GM19468 (cell line): ENCODE data around the gene GGTLC3.
"Not testable (repeated sequence)": the region's sequence is repeated elsewhere in the genome, so short reads cannot be mapped to it uniquely, and the experiment has no call there.

ENCODE experiments used
- ATAC-seq: cut with Tn5 transposase; IDR thresholded peaks from one replicate; pipeline ENCODE4 v1.9.1; 2021; ENCODE audit warnings: mild to moderate bottlenecking, moderate library complexity, moderate number of reproducible peaks; ENCODE audit not compliant: unreplicated experiment; ENCODE audit errors: extremely low read depth

The GGTLC3 gene

GRCh38 chr22:18518061-18518460 lies at the start of gene GGTLC3:
GGTLC3 (minus strand) TSS chr22:18518161; CDS start chr22:18517897, 264 bp downstream.
- ATAC-seq, result not testable (repeated sequence)

DNA sequence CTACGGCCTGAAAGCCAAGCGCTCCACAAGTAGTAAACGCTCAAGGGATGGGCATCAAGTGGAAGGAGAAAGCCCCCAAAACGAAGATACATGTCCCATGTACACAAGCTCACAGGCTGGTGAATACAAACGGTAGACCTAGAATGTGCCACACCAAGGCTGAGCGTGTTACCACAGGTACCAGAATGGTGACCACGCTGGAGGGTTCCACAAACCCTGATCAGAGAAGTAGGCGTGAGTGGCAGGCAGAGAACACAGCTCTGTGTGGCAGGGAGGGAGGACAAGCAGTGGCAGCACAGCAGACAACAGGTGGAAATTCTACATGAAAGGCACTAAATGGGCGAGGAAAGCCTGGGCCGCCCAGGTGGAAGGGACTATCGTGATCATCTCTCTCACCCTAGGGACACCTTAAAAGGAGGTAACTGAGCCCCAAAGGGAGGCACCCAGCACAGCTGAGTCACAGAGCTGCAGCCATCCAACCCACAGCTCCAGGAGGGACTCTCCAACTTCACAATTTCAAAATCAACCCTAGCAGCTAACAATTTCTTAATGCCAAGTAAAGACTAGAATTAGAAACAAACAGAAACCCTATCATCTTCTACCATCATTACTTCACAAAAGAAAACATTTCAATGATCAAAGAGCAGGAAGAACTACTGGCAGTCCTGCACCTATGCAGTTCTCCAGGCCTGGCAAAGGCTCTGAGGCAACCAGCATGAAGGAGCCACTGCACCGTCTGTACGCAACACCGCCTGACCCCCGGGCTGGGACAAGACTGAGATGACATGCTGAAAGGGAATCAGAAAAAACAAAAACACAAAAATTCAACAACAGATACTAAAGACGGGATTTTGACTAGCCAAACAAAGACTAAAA lies 42.4 kb upstream of the GGTLC3 start:
- ATAC-seq, result not testable (repeated sequence)

DNA sequence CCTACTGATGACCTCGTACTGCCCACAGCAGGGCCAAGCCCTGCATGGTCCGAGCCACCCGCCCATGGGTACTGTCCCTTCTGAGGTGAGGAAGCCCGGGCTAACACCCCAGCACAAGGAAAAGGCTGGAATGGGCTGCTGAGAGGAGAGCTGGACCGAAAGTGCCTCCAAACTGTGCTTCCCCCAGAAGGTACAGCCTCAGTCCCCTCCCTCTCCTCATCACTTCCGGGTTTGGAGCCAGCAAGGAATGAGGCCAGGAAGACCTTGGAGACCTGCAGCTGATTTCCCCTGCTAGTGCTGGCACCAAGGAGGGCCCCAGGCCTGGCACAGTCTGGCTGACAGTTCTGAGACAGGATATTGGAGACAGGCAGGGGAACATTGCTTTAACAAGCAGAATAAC lies 41.0 kb upstream of the GGTLC3 start:
- not testable (repeated sequence) for ATAC-seq

- ATAC-seq, result not testable (repeated sequence)
These were observed 40.6 kb upstream of the GGTLC3 start for GRCh38 chr22:18558516-18558915.

DNA sequence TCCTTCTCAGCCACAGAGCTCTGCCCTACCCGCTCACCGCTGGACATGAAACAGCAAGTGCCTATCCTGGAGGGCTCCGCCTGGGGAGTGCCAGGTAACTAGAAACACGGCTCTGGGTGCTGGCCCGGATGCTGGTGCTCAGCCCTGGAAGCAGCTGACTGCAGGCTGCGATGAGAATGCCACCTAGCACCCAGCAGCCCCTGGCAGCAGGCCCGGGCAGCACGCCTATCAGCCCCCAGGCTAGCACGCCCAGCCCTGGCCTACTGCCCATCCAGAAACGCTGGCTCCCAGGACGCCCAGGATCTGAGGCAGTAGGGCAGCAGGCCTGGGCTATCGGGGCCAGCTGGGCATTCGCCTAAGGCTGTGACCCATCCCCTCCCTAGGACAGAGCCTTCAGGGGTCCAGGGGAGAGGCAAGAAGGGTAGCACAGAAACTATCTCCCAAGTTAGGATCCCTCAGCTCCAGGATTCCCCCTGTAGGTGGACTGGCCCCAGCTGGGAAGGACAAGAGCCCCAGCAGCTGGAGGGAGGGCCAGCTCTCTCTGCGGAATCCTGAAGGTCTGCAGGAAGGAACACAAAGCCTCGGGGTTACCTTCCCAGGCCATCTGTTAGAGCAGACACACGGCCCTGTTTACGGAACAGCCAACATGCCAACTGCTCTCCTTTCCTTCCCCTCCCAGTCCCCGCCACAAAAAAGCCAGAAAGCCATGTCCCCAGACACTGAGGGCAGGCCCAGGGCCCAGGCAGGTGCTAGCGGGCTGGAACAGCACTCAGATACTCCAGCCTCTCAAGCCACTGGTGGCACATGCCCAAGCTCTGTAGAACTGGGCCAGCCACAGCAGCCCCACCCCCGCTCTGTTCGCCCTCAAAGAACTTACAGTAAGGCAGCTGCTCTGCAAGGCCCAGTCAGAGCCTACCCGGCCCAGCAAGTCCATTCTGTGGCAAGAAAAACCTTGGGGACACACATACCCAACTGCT lies 36.6 kb upstream of the GGTLC3 start:
- not testable (repeated sequence) for ATAC-seq

DNA sequence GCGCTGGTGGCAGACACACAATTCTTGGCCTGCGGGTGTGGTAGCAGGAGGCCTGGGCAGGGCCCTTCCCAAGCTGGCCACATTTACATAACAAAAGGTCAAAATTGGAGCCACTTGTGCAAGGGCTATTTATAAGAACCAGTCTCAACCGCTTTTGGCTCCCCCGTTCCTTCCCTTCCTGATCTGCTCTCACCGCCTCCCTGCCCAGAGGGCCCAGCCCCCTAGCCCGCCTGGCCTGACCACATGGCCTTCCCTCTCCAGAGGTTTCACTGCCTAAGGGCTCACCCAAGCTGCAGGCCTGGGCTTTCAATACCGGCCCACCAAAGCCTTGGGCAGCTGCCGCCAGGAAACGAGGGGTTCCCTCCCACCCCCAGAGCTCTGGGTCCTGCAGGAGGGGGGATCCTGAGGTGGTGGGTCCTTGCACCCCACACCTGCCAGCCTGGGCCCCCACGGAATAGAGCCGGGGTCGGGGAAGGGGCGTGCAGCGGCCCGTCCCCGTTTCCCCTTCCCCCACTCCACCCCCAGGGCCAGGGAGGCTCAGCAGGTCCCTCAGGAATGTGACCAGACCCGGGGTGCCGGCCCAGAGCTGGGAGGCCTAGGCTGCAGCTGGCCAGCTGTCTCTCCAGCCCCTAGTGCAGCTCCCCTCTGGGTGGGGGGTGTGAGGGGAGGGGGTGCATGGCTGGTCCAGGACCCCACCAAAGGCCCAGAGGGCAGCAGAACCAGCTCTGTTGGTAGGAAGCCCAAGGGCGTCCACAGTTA lies 35.1 kb upstream of the GGTLC3 start:
- ATAC-seq, result not testable (repeated sequence)

DNA sequence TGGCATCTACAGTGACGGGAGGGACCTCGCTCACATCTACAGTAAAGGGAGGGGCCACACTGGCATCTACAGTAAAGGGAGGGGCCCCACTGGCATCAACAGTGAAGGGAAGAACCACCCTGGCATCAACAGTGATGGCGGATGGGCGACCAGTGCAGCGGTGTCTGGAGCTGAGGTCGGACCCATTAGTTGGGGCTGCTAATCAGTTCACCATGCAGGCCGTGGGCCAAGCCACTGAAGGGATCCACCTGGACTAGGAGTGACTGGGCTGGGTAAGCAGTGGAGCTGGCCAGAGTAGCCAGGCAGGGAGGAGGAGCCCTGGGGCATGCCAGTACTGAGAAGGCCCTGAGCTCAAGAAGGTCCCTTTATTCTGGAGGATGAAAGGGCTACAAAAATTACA lies 33.1 kb upstream of the GGTLC3 start:
- not testable (repeated sequence) for ATAC-seq

DNA sequence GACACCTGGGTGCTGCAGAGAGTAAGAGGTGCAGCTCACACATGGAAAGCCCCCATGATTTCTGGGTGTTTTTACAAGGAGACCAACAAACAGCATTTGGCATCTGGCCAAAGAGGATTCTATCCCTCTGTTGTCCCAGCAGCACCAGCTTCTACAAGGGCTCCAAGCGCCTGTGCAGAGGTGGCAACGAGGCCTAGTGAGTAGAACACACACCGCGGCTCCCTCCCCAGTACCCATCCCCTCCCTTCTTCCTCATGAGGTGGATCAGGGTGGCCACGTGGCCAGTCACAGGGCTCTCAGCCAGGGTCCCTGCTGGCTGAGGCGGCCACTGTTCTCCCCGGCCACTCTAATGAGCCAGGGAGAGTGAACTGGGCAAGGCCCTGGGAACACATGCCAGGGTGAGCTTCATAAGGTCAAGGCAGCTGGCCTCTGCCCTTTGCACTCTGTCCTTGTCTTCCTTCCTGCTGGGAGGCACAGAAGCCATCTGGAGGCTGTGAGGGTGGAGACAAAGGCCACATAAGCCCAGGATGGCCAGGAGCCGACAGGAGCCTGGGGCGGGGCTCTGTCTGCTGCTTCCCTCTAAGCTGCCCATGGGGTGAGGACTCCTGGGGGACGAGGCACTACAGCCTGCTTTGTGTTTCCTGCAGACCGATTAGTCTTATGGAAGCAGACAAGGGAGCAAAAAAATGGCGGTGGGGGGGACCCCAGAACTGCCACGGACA lies 31.7 kb upstream of the GGTLC3 start:
- not testable (repeated sequence) for ATAC-seq

GRCh38 chr22:18544615-18545014 lies 26.7 kb upstream of the GGTLC3 start:
- not testable (repeated sequence) for ATAC-seq

DNA sequence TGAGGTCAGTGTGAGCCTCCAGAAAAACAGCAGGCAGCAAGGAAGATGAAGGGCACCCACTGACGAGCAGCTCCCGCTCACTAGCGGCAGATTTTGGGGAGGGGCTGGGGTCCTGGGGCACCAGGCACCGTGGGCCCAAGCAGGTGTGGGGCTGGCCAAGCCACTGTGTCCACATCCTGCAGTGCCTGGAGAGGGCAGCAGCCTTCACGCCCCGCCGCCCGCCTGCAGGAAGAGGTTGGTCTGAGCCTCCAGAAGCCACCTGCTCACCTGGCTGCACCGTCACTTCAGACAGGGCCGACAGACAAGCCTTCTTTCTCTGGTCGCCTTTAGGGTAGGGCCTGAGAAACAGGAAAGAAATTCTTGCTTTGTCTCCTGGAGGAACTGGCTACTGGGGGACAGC lies 25.4 kb upstream of the GGTLC3 start:
- not testable (repeated sequence) for ATAC-seq

GRCh38 chr22:18539994-18540393 lies 22.0 kb upstream of the GGTLC3 start:
- ATAC-seq, result not testable (repeated sequence)

- not testable (repeated sequence) for ATAC-seq
These were observed 16.4 kb upstream of the GGTLC3 start for GRCh38 chr22:18534315-18534714.

- ATAC-seq, result not testable (repeated sequence)
These were observed 15.7 kb upstream of the GGTLC3 start for GRCh38 chr22:18533633-18534032.

GRCh38 chr22:18529416-18530145 lies 11.6 kb upstream of the GGTLC3 start:
- ATAC-seq, result not testable (repeated sequence)

- peak; percentile 33 for ATAC-seq
These were observed 10.8 kb upstream of the GGTLC3 start for GRCh38 chr22:18528597-18529415.

GRCh38 chr22:18527752-18528596 lies 10.0 kb upstream of the GGTLC3 start, which contains the start of gene TMEM191B:
TMEM191B (plus strand) TSS chr22:18527802; CDS start chr22:18527981, 179 bp downstream.
- not testable (repeated sequence) for ATAC-seq

- ATAC-seq, result not testable (repeated sequence)
These were observed 5.4 kb upstream of the GGTLC3 start for GRCh38 chr22:18523328-18523727.
